IPS-18a (cell line): ENCODE measurements around the gene ANKRD44.

Experiments
- H3K27ac ChIP-seq: one replicate; pipeline ENCODE4 v1.5.1; 2013; ENCODE audit warnings: low read length
- H3K27me3 ChIP-seq: one replicate; pipeline ENCODE4 v1.6.1; 2013; ENCODE audit warnings: mild to moderate bottlenecking, low read length; ENCODE audit not compliant: control insufficient read depth, insufficient read depth
- H3K36me3 ChIP-seq: one replicate; pipeline ENCODE4 v1.6.1; 2013; ENCODE audit warnings: low read depth, low read length; ENCODE audit not compliant: control insufficient read depth
- H3K4me1 ChIP-seq: one replicate; pipeline ENCODE4 v1.6.1; 2013; ENCODE audit warnings: low read depth, low read length; ENCODE audit not compliant: control insufficient read depth
- H3K4me3 ChIP-seq: one replicate; pipeline ENCODE4 v1.5.1; 2013; ENCODE audit warnings: low read length
- H3K9ac ChIP-seq: one replicate; pipeline ENCODE4 v1.6.1; 2013; ENCODE audit warnings: mild to moderate bottlenecking, low read length, moderate library complexity
- H3K9me3 ChIP-seq: one replicate; pipeline ENCODE4 v1.6.1; 2013; ENCODE audit warnings: low read depth, low read length; ENCODE audit not compliant: control insufficient read depth

The ANKRD44 gene

GRCh38 chr2:197159661-197160211, 150.8 kb downstream of the ANKRD44 start:
- Histone ChIP-seq H3K4me1 (no peaks in the 10 kb centered on the region), H3K9me3 (no peaks in the 10 kb centered on the region), H3K27me3 (no peaks in the 10 kb centered on the region), H3K27ac (no peak overlapping the region), H3K9ac (no peak overlapping the region), H3K4me3 (no peak overlapping the region), H3K36me3 (no peaks in the 10 kb centered on the region)

GRCh38 chr2:197158591-197159550, 151.7 kb downstream of the ANKRD44 start:
- Histone ChIP-seq H3K9ac (no peak overlapping the region), H3K27ac (no peak overlapping the region), H3K4me1 (no peaks in the 10 kb centered on the region), H3K9me3 (no peaks in the 10 kb centered on the region), H3K36me3 (no peaks in the 10 kb centered on the region), H3K27me3 (no peaks in the 10 kb centered on the region), H3K4me3 (no peak overlapping the region)

- H3K9ac ChIP-seq, result no peak overlapping the region
These were observed 152.6 kb downstream of the ANKRD44 start for GRCh38 chr2:197157879-197158537.

GRCh38 chr2:197156771-197157170, 153.8 kb downstream of the ANKRD44 start:
- Histone ChIP-seq H3K9me3 (no peaks in the 10 kb centered on the region), H3K27ac (no peak overlapping the region), H3K36me3 (no peaks in the 10 kb centered on the region), H3K4me1 (no peaks in the 10 kb centered on the region), H3K9ac (no peak overlapping the region), H3K4me3 (no peak overlapping the region), H3K27me3 (no peaks in the 10 kb centered on the region)

More at GRCh38 chr2:197157879-197158537, 152.6 kb downstream of the ANKRD44 start:
- no peaks in the 10 kb centered on the region for H3K36me3 ChIP-seq
- no peak overlapping the region for H3K4me3 ChIP-seq
- H3K27me3 ChIP-seq, result no peaks in the 10 kb centered on the region
- H3K4me1 ChIP-seq, result no peaks in the 10 kb centered on the region
- no peak overlapping the region for H3K27ac ChIP-seq
- H3K9me3 ChIP-seq, result no peaks in the 10 kb centered on the region

GRCh38 chr2:197152451-197153228, 157.9 kb downstream of the ANKRD44 start:
- no peaks in the 10 kb centered on the region for H3K4me1 ChIP-seq
- no peaks in the 10 kb centered on the region for H3K36me3 ChIP-seq
- H3K4me3 ChIP-seq, result no peak overlapping the region
- no peaks in the 10 kb centered on the region for H3K27me3 ChIP-seq
- no peaks in the 10 kb centered on the region for H3K9me3 ChIP-seq
- H3K9ac ChIP-seq, result no peak overlapping the region
- no peak overlapping the region for H3K27ac ChIP-seq

- no peak overlapping the region for H3K27ac ChIP-seq
- H3K36me3 ChIP-seq, result no peaks in the 10 kb centered on the region
- no peaks in the 10 kb centered on the region for H3K9me3 ChIP-seq
- no peaks in the 10 kb centered on the region for H3K4me1 ChIP-seq
- H3K9ac ChIP-seq, result no peak overlapping the region
- H3K4me3 ChIP-seq, result no peak overlapping the region
- no peaks in the 10 kb centered on the region for H3K27me3 ChIP-seq
These were observed 161.0 kb downstream of the ANKRD44 start for GRCh38 chr2:197149546-197149945.

GRCh38 chr2:197148401-197148800, 162.2 kb downstream of the ANKRD44 start:
- Histone ChIP-seq H3K9ac (no peak overlapping the region), H3K27me3 (no peaks in the 10 kb centered on the region), H3K4me1 (no peaks in the 10 kb centered on the region), H3K27ac (no peak overlapping the region), H3K36me3 (no peaks in the 10 kb centered on the region), H3K4me3 (no peak overlapping the region), H3K9me3 (no peaks in the 10 kb centered on the region)

GRCh38 chr2:197147942-197148341, 162.6 kb downstream of the ANKRD44 start:
- Histone ChIP-seq H3K27ac (no peak overlapping the region), H3K9me3 (no peaks in the 10 kb centered on the region), H3K4me1 (no peaks in the 10 kb centered on the region), H3K27me3 (no peaks in the 10 kb centered on the region), H3K9ac (no peak overlapping the region), H3K36me3 (no peaks in the 10 kb centered on the region), H3K4me3 (no peak overlapping the region)

GRCh38 chr2:197146995-197147394, 163.6 kb downstream of the ANKRD44 start:
- no peaks in the 10 kb centered on the region for H3K27me3 ChIP-seq
- H3K27ac ChIP-seq, result no peak overlapping the region
- H3K9ac ChIP-seq, result no peak overlapping the region
- no peaks in the 10 kb centered on the region for H3K36me3 ChIP-seq
- H3K4me3 ChIP-seq, result no peak overlapping the region
- no peaks in the 10 kb centered on the region for H3K9me3 ChIP-seq
- H3K4me1 ChIP-seq, result no peaks in the 10 kb centered on the region

- no peak overlapping the region for H3K4me3 ChIP-seq
- H3K36me3 ChIP-seq, result no peaks in the 10 kb centered on the region
- no peaks in the 10 kb centered on the region for H3K27me3 ChIP-seq
- H3K9me3 ChIP-seq, result no peaks in the 10 kb centered on the region
- H3K9ac ChIP-seq, result no peak overlapping the region
- H3K27ac ChIP-seq, result no peak overlapping the region
- H3K4me1 ChIP-seq, result no peaks in the 10 kb centered on the region
These were observed 165.0 kb downstream of the ANKRD44 start for GRCh38 chr2:197145471-197146056.

- no peaks in the 10 kb centered on the region for H3K4me1 ChIP-seq
- no peaks in the 10 kb centered on the region for H3K36me3 ChIP-seq
- H3K27ac ChIP-seq, result no peak overlapping the region
- H3K4me3 ChIP-seq, result no peak overlapping the region
- H3K9ac ChIP-seq, result no peak overlapping the region
- no peaks in the 10 kb centered on the region for H3K27me3 ChIP-seq
- no peaks in the 10 kb centered on the region for H3K9me3 ChIP-seq
These were observed 166.4 kb downstream of the ANKRD44 start for GRCh38 chr2:197144183-197144582.
